HepG2 (cell line): Measurements from ENCODE around the gene NINL. TPM values are rescaled to one million over a fixed set of nuclear protein-coding genes. Genes with fewer than 3 reads are reported as not detected.

Experiments
- CC2D1A ChIP-seq: sonication (generic); formaldehyde crosslinking; IDR thresholded peaks from 2 replicates; pipeline ENCODE4 v1.8.1; 2023; ENCODE audit warnings: mild to moderate bottlenecking, missing genetic modification reagents
- CREB3 ChIP-seq: sonication (generic); formaldehyde crosslinking; IDR thresholded peaks from 2 replicates; pipeline ENCODE4 v1.5.0; 2020; ENCODE audit warnings: missing genetic modification reagents
- DNMT3B ChIP-seq: conservative IDR thresholded peaks from 2 replicates; pipeline ENCODE4 v1.6.1; 2016; ENCODE audit warnings: missing biosample characterization, control low read depth
- ELF1 ChIP-seq: sonication (generic); formaldehyde crosslinking; IDR thresholded peaks from 2 replicates; pipeline ENCODE4 v1.4.0; 2020; ENCODE audit warnings: missing genetic modification reagents
- ERF ChIP-seq: IDR thresholded peaks from 2 replicates; pipeline ENCODE4 v1.6.1; 2018; ENCODE audit warnings: missing biosample characterization, missing genetic modification reagents
- GLI4 ChIP-seq: sonication (generic); formaldehyde crosslinking; IDR thresholded peaks from 2 replicates; pipeline ENCODE4 v1.5.1; 2020; ENCODE audit warnings: missing genetic modification reagents, mild to moderate bottlenecking, moderate library complexity, borderline replicate concordance
- HDAC2 ChIP-seq: sonication (generic); formaldehyde crosslinking; IDR thresholded peaks from 2 replicates; pipeline ENCODE4 v1.4.0; 2020; ENCODE audit warnings: missing genetic modification reagents
- IKZF4 ChIP-seq: sonication (generic); formaldehyde crosslinking; IDR thresholded peaks from 2 replicates; pipeline ENCODE4 v1.5.1; 2020; ENCODE audit warnings: borderline replicate concordance, mild to moderate bottlenecking, low read depth, missing genetic modification reagents; ENCODE audit errors: not compliant biosample characterization
- IRF2 ChIP-seq: IDR thresholded peaks from 2 replicates; pipeline ENCODE4 v1.6.1; 2018; ENCODE audit warnings: missing genetic modification reagents, missing compliant biosample characterization
- MIER3 ChIP-seq: IDR thresholded peaks from 2 replicates; pipeline ENCODE4 v1.6.1; 2016; ENCODE audit warnings: missing compliant biosample characterization, borderline replicate concordance
- MTERF4 ChIP-seq: sonication (generic); formaldehyde crosslinking; IDR thresholded peaks from 2 replicates; pipeline ENCODE4 v1.8.0; 2023; ENCODE audit warnings: mild to moderate bottlenecking, missing genetic modification reagents
- MYC ChIP-seq: sonication (generic); formaldehyde crosslinking; IDR thresholded peaks from 2 replicates; pipeline ENCODE4 v1.9.0; 2021; ENCODE audit warnings: missing genetic modification reagents, borderline replicate concordance
- MYPOP ChIP-seq: sonication (generic); formaldehyde crosslinking; IDR thresholded peaks from 2 replicates; pipeline ENCODE4 v1.8.1; 2023; ENCODE audit warnings: mild to moderate bottlenecking, moderate library complexity, missing genetic modification reagents
- NFIC ChIP-seq: IDR thresholded peaks from 2 replicates; pipeline ENCODE4 v1.6.1; 2012; ENCODE audit warnings: mild to moderate bottlenecking, low read length, inconsistent platforms
- PREB ChIP-seq: sonication (generic); formaldehyde crosslinking; IDR thresholded peaks from 2 replicates; pipeline ENCODE4 v1.4.0; 2020; ENCODE audit warnings: missing genetic modification reagents
- REL ChIP-seq: sonication (generic); formaldehyde crosslinking; conservative IDR thresholded peaks from 2 replicates; pipeline ENCODE4 v1.8.0; 2022; ENCODE audit warnings: mild to moderate bottlenecking, missing genetic modification reagents, moderate library complexity
- SALL1 ChIP-seq: sonication (generic); formaldehyde crosslinking; IDR thresholded peaks from 2 replicates; pipeline ENCODE4 v1.8.0; 2022; ENCODE audit warnings: mild to moderate bottlenecking, missing genetic modification reagents
- SRSF1 ChIP-seq: fragments of 200-400 bp; formaldehyde crosslinking; optimal IDR thresholded peaks from 2 replicates; pipeline ENCODE3; 2017; ENCODE audit warnings: mild to moderate bottlenecking, low read depth, low read length, moderate library complexity
- ZC3H13 ChIP-seq: sonication (generic); formaldehyde crosslinking; IDR thresholded peaks from 2 replicates; pipeline ENCODE4 v1.8.1; 2023; ENCODE audit warnings: mild to moderate bottlenecking, missing genetic modification reagents, moderate library complexity
- ZNF235 ChIP-seq: sonication (generic); formaldehyde crosslinking; IDR thresholded peaks from 2 replicates; pipeline ENCODE4 v1.8.1; 2023; ENCODE audit warnings: mild to moderate bottlenecking, missing genetic modification reagents, borderline replicate concordance
- ZNF598 ChIP-seq: sonication (generic); formaldehyde crosslinking; IDR thresholded peaks from 2 replicates; pipeline ENCODE4 v1.5.1; 2020; ENCODE audit warnings: mild to moderate bottlenecking, missing genetic modification reagents, borderline replicate concordance
- ZNF75D ChIP-seq: sonication (generic); formaldehyde crosslinking; IDR thresholded peaks from 2 replicates; pipeline ENCODE4 v1.8.1; 2023; ENCODE audit warnings: missing genetic modification reagents, mild to moderate bottlenecking, borderline replicate concordance
- ZNF879 ChIP-seq: sonication (generic); formaldehyde crosslinking; IDR thresholded peaks from 2 replicates; pipeline ENCODE4 v1.8.1; 2023; ENCODE audit warnings: missing genetic modification reagents
- ZXDC ChIP-seq: sonication (generic); formaldehyde crosslinking; IDR thresholded peaks from 2 replicates; pipeline ENCODE4 v1.5.0; 2020; ENCODE audit warnings: mild to moderate bottlenecking, missing genetic modification reagents
- polyA plus RNA-seq, 8 experiments: library from polyadenylated mRNA; depleted of rRNA in 3 of 8; stranded (reverse) in 7 of 8; unstranded in 1 of 8; fragments of >200 nt; fragmentation: Illumina TruSeq in 4 of 8; extraction: Trizol in 4 of 8; gene quantifications; 2 replicates each; pipeline versions ENCODE4 v1.2.1 to v1.2.3, GENCODE V29; 2011 to 2016; ENCODE audit warnings: low read depth in 4 of 8, missing spikeins in 1 of 8, mixed read lengths in 1 of 8; ENCODE audit not compliant: insufficient read depth in 1 of 8
- total RNA-seq, 5 experiments: library from RNA; depleted of rRNA; stranded (reverse); fragments of >200 nt; fragmentation: Illumina TruSeq; extraction: Trizol; gene quantifications; 2 replicates each; pipeline ENCODE4 v1.2.3, GENCODE V29; 2016; ENCODE audit warnings: low read depth in 1 of 5

Gene NINL
- total and polyA plus RNA-seq, 2 of the 13 experiments (the other 11 are each of a cell fraction or from before 2014, with no cell fraction given): 32.3 to 34.3 TPM

GRCh38 chr20:25494506-25495188 lies 90.7 kb downstream of the NINL start (continued):
- TF ChIP-seq ZNF598 (CRISPR knock-in tag): no peak
- TF ChIP-seq IRF2: no peak
- TF ChIP-seq ZC3H13: 0 out of 2 replicates have a peak, but pooled peaks have one; percentile 33
- TF ChIP-seq ZNF879 (CRISPR knock-in tag): no peak
- TF ChIP-seq MIER3: no peak
- TF ChIP-seq MTERF4: no peak
- TF ChIP-seq CC2D1A (CRISPR knock-in tag): no peak
- no peak for TF ChIP-seq CREB3
- TF ChIP-seq HDAC2 (CRISPR knock-in tag): no peak
- TF ChIP-seq REL (CRISPR knock-in tag): 0 out of 2 replicates have a peak, but pooled peaks have one; percentile 64
- TF ChIP-seq NFIC: no peak
- TF ChIP-seq GLI4: no peak
- no peak for TF ChIP-seq ZNF235
- TF ChIP-seq PREB (CRISPR knock-in tag): no peak
- TF ChIP-seq MYPOP (CRISPR knock-in tag): no peak
- TF ChIP-seq DNMT3B: no peak
- no peak for TF ChIP-seq ZXDC (CRISPR knock-in tag)
- TF ChIP-seq SRSF1: peak; percentile 44
- no peak for TF ChIP-seq SALL1 (CRISPR knock-in tag)
- TF ChIP-seq ELF1 (CRISPR knock-in tag): no peak
- TF ChIP-seq IKZF4: no peak
- 0 out of 2 replicates have a peak, but pooled peaks have one; percentile 18 for TF ChIP-seq MYC
- TF ChIP-seq ZNF75D (CRISPR knock-in tag): no peak
- TF ChIP-seq ERF (CRISPR knock-in tag): no peak
